Embryonic facial prominence (tissue), 1 donor: ENCODE results near the gene LIN9.
"Not testable (repeated sequence)": the region's sequence is repeated elsewhere in the genome, so short reads cannot be mapped to it uniquely, and the experiment has no call there.

Experiments used
- DNase-seq: peaks from one replicate; pipeline ENCODE4 v3.0.0-alpha.2; 2016; ENCODE audit errors: extremely low spot score

The LIN9 gene

DNA sequence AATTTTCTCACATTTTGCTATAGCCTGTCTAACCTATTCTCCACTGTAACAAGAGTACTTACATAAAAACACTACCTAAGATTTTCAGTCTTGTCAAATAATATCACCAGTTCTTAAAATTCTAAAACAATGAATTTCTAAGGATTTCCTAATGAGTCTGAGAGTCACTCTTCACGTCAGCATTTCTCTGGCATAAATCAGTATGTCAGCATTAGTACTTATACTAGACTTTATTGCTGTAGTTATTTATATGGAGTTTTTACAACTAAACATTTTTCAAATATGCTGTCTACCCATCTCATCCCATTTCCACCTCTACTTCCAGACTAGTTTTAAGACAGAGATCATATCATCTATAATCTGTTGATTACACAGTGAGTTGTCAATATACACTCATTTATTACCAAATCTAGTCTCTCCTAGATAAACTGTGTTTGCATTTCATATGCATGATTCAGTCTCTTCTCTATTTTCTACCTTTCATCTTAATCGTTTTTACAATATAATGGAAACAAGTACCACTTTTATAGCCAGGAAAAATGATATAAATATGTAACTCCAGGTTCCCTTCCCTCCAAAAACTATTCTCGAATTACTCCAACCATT lies 32.8 kb downstream of the LIN9 start:
- no peak for DNase-seq

DNA sequence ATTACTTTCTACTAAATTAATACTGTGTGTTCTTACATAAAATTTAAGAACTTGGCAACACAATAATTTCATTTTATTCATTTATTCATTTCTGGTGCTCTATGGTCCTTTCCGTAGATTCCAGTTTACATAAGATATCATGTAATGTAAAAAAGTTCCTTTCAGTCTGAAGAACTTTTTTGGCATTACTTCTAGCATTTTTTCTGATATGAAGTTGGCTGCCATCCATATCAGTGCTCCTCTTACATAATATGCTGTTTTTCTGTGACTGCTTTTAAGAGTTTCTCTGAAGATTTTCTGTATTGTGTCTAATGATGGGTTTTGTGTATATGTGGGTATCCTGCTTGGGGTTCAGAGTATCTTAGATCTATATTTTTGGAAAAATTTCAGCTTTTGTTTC lies 34.8 kb downstream of the LIN9 start:
- no peak for DNase-seq

- not testable (repeated sequence) for DNase-seq
Measured at GRCh38 chr1:226272233-226272902, 36.6 kb downstream of the LIN9 start.

DNA sequence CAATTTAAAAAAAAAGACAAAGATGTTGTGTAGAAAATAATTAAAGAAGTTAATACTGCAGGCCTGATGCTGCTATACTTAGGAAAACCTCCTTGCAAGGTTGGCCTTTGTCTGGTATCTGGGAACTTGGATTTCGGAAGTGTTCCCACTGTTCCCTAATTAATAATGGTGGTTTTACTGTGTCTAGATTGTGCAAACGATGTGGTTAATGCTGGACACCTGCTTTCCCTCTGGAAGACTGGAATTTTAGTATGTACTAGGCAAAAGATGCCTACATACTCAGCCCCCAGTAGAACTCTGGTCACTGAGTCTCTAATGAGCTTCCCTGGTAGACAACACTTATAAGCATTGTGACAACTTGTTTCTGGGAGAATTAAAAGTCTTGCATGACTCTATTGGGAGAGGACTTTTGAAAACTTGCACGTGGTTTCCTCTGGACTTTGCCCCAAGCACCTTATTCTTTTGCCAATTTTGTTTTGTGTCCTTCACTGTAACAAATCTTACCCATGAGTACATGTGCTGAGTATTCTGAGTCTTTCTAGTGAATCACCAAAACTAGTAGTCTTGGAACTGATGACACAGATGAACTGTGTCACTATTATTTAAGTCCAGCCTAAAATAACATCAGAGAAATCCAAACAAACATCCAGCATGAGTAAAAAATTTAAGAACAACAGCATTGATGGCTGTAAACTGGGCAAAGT lies 40.4 kb downstream of the LIN9 start:
- no peak for DNase-seq

DNA sequence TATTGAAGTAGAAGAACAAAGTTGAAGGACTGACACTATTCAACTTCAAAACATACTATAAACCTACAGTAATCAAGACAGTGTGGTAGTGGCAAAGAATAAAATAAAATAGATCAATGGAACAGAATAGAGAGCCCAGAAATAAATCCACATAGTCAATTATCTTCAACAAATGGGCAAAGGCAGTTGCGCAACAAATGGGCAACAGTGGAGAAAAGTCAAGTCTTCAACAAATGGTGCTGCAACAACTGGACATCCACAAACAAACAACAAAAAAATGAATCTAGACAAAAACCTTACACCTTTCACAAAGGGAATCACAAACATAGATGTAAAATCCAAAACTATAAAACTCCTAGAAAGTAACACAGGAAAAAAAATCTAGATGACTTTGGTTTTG lies 47.1 kb downstream of the LIN9 start:
- no peak for DNase-seq

DNA sequence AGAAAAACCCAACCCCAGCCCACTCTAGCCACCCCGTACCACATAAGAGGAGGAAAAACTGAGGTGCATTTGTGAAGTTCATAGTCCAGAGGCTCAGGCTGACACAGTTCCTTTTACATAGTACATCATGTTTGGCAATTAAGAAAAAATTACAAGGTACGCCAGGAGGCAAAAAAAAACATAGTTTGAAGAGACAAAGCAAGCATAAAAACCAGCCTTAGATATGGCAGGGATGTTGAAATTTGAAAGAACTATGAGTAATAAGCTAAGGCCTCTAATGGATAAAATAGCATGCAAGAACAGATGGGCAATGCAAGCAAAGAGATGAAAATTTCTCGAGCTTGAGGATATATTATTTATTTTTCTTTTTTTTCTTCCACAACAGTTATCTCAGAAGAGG lies 53.6 kb downstream of the LIN9 start:
- DNase-seq: no peak

DNA sequence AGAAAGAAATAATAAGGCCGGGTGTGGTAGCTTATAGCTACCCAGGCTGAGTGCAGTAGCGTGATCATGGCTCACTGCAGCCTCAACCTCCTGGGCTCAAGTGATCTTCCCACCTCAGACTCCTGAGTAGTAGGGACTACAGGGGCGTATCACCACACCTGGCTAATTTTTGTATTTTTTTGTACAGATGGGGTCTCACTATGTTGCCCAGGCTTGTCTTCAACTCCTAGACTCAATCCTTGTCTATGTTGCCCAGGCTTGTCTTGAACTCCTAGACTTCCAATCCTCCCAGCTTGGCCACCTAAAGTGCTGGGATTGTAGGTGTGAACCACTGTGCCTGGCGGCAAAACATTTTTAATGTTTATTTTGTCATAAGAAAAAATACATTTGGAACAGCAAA lies 55.0 kb downstream of the LIN9 start:
- DNase-seq: no peak

DNA sequence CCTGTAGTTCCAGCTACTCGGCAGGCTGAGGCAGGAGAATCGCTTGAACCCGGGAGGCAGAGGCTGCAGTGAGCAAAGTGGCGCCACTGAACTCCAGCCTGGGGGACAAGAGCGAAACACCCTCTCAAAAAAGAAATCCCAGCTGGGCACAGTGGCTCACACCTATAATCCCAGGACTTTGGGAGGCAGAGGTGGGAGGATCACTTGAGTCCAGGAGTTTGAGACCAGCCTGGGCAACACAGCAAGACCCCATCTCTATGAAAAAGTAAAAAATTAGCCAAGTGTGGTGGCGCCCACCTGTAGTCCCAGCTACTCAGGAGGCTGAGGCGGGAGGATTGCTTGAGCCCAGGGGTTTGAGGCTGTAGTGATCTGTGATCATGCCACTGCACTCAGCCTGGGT lies 56.1 kb downstream of the LIN9 start:
- DNase-seq: not testable (repeated sequence)

GRCh38 chr1:226250511-226250910 lies 58.5 kb downstream of the LIN9 start:
- DNase-seq: no peak

DNA sequence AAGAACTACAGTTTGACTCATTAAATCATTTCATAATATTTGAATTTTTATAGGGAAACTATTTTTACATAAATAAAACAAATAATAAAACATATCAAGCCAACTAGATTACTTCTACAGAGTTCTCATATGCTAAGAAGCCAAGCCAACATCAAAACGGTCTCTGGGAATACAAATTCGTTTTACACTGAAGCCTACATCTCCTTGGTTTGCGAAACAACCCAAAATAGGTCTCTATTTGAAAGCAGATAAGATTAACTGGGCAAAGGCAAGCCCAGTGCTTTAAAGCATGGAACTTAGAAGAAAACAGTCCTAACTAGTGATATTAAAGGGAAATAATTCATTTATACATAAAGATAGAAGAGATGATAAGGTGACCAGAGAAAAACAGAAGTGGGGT lies 60.2 kb downstream of the LIN9 start:
- no peak for DNase-seq

DNA sequence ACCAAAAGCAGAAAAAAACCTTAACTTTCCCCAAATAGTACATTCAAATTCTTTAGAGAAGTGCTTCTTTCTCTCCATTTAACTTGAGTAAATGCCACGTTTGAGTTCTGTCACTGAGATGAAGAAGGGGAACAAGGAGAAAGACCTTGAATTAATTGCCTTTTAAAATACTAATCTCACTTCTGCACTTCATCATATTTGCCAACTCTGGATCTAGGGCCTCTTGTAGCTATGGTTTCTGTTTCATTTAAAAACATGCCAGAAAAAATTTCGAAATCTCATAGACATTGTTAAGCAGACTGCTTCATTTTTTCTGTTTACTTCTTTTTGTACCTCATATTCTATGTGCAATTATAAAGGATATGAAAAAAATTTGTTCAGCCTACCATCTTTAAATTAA lies 60.9 kb downstream of the LIN9 start:
- DNase-seq: no peak

GRCh38 chr1:226239421-226239820 lies 69.5 kb downstream of the LIN9 start:
- no peak for DNase-seq

DNA sequence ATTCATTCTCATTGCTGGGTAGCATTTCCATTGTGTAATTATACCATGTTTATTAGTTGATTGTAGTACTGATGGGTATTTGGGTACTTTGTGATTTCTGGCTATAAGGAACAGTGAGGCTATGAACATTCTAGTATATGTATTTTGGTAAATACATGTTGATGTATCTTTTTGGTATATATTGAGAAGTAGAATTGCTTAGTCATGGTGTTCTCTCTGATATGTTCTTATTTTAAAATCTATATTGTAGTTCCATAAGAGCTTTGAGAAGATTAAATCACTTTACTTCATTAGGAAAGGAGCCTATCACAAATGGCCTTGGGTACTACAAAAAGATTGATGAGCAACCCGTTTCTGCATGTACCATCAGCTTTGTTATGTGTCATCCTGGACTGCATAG lies 72.1 kb downstream of the LIN9 start:
- no peak for DNase-seq

GRCh38 chr1:226233806-226234205 lies 75.2 kb downstream of the LIN9 start:
- DNase-seq: no peak

- no peak for DNase-seq
Measured at GRCh38 chr1:226233293-226233692, 75.7 kb downstream of the LIN9 start.

DNA sequence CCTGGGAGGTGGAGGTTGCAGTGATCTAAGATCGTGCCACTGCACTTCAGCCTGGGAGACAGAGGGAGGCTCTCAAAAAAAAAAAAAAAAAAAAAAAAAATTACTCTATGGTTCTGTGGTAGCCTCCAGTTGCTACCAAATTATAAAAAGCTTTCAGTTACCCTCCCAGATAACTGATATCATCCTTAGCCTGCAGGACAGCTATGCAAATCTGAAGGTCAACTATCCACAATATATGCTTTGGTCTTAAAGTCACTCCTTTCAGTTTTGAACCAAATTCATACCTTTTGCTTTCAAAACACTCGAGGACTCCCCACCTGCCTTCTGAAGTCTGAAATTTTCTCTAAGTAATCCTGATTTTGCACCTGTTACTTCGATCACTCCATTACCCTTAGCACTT lies 82.4 kb downstream of the LIN9 start:
- no peak for DNase-seq

- DNase-seq: no peak
Measured at GRCh38 chr1:226223786-226224244, 85.1 kb downstream of the LIN9 start.

DNA sequence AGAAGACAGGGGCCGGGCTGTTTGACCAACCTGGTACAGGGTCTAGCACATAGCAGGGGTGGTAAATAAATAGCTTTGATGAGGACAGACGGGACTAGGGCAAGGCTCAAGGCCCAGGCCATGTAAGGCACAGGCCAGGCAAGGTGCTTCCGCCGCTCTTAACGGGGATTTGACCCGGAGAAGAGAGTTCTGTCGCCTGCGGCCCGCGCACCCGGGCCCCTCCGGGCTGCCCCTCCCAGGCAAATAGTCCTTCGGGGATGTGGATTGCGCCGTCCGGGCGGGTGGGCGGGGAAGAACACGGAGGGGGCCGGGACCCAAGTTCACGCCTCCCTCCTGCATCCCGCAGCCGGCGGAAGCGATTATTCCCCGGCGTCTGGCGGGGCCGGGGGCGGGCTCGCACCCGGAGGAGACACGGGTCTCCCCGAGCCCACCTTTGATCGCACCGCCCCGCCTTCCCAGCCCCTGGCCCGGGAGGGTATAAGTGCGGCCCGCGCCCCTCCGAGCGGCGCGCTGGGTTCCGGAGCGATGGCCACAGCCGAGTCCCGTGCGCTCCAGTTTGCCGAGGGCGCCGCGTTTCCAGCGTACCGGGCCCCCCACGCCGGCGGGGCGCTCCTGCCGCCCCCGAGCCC lies 85.7 kb downstream of the LIN9 start, which contains the start of gene MIXL1:
TSS of gene MIXL1 (plus strand) at position 508 of the 629 bp plus-strand sequence. CDS start at position 526, 18 bp downstream.
- no peak for DNase-seq

DNA sequence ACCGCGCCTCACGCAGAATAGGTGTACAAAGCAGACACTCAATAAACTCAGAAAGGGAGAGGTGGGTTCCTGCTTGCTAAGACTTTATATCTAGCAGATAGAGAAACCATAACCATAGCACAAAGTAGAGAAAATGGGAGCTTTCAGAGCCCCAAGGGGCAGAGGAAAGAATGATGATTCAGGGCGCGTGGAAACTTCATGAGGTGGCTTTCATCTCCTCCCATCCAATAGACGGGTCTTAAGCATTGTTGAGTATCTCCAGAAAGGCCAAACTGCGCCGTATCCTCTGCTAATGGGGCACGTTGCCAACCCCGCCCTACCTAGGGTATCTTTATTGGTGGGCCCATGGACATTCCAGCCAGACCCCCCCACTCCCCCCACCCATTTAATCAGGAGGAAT lies 86.3 kb downstream of the LIN9 start:
- DNase-seq: no peak

DNA sequence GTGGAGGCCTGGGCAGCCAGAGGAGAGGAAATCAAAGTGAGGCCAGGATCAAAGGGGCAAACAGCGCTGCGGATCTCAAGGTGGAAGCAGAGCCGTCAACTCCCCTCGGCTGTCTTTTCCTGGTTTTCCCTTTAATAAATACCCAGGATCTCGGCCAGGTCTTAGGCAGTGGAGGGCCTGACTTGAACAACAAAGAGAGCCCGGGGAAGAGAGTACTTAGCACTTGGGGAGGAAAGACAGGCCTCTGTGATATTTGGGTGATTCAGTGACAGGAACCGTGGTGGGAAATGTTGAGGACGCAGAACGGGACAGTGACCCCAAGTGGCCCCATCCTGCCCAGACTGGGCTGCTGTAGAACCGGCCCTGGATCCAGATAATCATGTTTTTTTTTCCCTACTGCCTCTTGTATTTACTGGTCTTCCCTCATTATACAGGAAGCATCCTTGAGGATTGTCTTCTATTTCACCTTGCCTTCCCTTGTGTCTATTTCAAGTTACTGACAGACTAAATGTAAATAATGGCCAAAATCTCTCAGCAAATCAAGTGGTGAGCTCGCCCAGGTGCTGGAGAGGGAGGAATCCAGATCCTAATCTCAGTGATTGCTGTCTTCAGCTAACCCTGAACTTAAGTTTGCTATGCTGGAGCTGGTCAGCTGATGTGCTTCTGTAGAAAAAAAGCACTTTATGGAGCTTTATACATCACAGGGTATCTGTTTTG lies 88.3 kb downstream of the LIN9 start:
- DNase-seq: no peak

DNA sequence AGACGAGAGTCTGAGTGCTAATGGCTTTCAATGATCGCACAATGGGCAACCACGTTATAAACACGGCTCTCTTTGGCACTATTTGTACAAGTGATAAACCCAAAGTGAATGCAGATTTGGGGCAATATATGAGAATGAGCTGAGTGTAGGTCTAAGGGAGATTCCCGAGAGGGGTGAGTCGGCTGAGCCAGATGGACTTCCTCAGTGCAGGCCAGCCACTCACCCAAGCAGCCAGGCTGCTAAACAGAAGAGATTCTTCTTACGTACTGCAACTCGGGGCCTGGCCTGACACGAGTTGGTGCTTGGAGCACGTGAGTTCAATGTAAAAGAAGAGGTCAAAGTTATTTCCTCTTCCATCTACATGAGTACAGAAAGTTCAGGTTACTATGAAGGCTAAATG lies 91.7 kb downstream of the LIN9 start:
- no peak for DNase-seq

GRCh38 chr1:226216056-226216455 lies 92.9 kb downstream of the LIN9 start:
- DNase-seq: no peak
